Measurements from ENCODE around the gene SLC23A2.
"Not testable (repeated sequence)": the region's sequence is repeated elsewhere in the genome, so short reads cannot be mapped to it uniquely, and the experiment has no call there.

GRCh38 chr20:4848829-4849228, 152.5 kb downstream of the SLC23A2 start:
- not testable (repeated sequence) for TF ChIP-seq CTCF (IDR thresholded peaks at IDR 0.05; ENCODE audit: insufficient read depth, low read depth, low read length); EZH2 (IDR thresholded peaks at IDR 0.05; ENCODE audit: insufficient read depth, low read length)

Measured in astrocyte (in vitro differentiated cells and primary cell).